Activated CD4-positive, alpha-beta T cell treated with anti-CD3 and anti-CD28 coated beads, Interleukin-2, Interleukin-4, amounts not matched to agents 100 ng/mL and 50 ng/mL, durations not matched to agents 16 hours and 8 hours (primary cell): Measurements from ENCODE around the gene COX6A2.

Experiments
- DNase-seq: peaks from one replicate; pipeline ENCODE4 v3.0.0-alpha.2; 2020; ENCODE audit warnings: low spot score

COX6A2 gene

DNA sequence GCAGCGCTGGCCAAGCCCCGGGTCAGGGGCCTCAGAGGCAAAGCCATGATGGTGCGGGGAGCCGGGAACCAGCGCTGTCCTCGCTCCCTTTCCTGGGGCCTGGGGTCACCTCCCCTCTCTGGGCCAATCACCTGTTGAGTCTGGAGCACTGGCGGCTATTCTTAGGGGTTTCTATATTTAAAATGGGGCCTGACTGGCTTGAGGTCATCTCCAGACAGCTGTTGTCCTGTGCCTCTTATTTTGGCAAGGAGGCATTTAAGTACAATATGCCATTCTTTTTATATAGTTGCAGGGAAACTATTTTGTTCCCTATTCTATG is at the start of gene COX6A2:
COX6A2 (minus strand) TSS at position 82 of the 319 bp plus-strand sequence; CDS start at position 47, 35 bp downstream.
- no peak for DNase-seq

DNA sequence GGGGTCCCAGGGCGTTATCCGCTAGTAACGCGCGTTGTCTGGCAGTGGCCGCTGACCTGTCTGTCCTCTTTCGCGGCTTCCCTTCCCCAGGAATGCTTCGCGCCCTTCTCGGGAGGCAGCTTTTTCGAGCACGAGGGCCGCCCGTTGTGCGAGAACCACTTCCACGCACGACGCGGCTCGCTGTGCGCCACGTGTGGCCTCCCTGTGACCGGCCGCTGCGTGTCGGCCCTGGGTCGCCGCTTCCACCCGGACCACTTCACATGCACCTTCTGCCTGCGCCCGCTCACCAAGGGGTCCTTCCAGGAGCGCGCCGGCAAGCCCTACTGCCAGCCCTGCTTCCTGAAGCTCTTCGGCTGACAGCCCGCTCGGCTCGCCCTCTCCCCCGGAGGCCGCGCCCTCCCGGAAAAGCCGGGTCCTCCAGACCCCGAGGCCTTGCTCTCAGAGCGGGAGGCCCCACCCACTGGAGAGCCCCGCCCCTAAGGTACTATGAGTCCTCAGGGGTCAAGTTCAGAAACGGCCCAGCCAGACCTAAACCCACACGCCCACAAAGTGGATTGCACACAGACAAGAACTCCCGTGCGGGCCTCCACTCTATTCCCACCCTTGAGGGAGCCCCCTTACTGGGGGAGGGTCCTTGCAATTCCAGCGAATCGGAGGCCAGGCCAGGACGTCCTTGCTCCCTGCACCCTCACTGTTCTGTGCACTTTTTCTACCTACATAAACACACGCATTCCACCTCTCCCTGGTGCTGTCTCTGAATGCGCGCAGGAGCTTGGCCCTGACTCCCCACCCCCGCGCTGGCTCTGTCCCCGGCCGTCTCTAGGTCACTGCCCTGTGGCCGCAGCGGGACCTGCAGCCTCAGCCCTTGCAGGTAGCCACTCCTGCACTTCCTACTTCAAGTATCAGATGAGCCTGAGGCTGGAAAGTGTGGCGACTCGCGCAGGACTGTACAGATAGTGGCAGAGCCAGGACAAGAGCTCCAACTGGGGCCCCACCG is 49.4 kb upstream of the COX6A2 start:
- DNase-seq: no peak

DNA sequence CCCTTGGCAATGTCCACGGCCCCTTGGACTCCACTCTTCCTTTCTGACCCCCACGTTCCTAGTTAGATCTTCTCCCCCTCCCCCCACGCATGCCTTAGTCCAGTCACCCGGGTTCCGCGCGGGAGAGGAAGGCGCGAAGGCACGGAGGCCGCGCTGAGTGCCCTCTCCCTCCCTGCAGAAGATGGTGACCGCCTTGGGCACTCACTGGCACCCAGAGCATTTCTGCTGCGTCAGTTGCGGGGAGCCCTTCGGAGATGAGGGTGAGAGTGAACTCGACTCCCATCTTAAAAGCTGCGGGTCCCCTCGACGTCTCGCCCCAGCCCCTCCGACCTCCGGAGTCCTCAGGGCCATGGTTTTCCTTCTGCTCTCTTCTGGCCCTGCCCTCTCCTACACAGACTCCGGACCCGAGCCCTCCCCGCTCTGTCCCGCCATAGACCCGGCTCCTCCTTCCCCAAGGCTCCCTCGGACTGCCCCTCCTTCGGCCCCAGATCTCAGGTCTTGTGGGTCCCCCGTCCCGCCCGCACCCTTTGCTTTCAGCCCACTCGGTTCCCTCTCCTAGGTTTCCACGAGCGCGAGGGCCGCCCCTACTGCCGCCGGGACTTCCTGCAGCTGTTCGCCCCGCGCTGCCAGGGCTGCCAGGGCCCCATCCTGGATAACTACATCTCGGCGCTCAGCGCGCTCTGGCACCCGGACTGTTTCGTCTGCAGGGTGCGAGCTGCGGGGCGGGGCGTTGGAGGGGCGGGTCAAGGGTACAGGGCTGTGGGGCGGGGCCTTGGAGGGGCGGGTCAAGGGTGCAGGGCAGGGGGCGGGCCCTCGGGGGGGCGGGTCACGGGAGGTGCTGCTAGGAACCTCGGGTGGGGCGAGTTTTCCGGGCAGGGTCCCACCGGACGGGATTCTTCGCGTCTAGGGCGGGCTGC is 48.4 kb upstream of the COX6A2 start:
- DNase-seq: peak; percentile 81

DNA sequence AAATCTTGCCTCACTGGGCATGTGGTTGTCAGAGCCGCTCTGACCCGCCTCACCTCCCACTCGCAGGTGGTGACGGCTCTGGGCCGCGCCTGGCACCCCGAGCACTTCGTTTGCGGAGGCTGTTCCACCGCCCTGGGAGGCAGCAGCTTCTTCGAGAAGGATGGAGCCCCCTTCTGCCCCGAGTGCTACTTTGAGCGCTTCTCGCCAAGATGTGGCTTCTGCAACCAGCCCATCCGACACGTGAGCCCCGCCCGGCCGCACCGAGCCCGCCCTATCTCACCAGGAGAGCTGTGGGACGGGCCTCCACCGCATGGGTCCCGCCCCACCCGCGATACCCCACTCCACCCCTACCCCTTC is 47.8 kb upstream of the COX6A2 start:
- no peak for DNase-seq

DNA sequence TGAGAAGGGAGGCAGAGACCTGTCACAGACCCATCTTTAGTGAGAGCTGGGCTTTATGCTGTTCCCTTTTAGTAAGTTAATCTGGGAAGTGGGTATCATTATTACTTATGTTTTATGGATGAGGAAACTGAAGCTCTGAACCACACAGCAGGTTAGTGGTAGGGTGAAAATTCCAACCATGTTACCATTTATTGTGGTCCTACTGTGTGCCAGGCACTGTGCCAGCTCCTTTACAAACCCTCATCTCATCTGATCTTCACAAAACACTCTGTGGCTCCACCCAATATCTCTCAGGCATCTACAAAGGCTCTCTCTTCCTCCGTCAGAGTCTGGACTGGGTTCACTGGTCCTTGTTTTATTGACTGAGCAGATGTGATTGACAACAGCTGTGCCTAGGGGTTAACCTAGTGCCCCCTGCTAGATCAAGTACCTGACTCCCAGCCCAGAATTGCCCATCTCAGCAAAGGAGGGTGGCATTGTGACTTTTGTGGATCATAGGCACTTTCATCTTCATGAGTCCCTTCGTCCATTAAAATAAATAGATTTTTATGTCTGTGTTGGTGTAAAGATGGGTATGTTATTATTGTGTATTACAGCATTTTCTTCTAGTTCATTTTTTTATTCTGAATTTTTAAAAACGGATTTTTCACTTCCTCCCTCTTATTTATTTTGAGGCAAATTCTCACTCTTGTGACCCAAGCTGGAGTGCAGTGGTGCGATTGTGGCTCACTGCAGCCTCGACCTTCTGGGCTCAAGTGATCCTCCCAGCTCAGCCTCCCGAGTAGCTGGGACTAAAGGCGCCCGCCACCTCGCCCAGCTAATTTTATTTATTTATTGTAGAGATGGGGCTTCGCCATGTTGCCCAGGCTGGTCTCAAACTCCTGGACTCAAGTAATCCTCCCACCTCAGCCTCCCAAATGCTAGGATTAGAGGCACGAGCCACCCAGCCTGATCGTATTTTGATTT is 46.9 kb upstream of the COX6A2 start:
- DNase-seq: no peak

DNA sequence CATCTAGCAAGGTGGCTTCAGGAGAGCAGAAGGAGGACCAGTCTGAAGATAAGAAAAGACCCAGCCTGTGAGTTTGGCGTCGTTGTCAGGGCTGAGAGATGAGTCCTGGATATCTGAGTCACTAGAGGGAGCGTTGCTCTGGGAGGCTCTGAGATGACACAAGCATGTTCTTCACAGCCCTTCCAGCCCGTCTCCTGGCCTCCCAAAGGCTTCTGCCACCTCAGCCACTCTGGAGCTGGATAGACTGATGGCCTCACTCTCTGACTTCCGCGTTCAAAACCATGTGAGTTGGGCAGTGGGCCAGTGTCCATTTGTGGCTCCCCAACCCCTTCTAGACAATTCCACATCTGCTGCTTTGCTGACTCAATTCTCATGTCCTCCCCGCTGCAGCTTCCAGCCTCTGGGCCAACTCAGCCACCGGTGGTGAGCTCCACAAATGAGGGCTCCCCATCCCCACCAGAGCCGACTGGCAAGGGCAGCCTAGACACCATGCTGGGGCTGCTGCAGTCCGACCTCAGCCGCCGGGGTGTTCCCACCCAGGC is 46.1 kb upstream of the COX6A2 start:
- DNase-seq: no peak

DNA sequence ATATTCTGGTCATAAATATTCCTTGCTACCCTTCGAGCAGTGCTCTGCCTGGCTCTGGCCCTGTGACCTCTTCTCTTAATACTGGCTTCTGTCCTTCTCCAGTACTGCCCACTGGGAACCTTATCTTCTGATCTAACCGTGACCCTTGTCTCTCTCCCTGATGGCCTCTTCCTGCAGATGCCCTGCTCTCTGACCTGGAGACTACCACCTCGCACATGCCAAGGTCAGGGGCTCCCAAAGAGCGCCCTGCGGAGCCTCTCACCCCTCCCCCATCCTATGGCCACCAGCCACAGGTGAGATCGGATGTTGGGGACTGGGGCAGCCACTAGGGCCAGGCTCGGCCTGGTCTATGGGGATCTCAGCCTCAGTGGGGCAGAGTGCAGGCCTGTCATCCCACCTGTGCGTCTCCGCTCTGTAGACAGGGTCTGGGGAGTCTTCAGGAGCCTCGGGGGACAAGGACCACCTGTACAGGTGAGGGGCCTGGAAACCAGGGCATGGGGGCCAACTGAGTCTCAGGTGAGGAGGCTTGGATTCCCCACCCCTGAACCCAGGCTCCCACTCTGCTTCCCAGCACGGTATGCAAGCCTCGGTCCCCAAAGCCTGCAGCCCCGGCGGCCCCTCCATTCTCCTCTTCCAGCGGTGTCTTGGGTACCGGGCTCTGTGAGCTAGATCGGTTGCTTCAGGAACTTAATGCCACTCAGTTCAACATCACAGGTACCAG is 45.3 kb upstream of the COX6A2 start:
- no peak for DNase-seq

DNA sequence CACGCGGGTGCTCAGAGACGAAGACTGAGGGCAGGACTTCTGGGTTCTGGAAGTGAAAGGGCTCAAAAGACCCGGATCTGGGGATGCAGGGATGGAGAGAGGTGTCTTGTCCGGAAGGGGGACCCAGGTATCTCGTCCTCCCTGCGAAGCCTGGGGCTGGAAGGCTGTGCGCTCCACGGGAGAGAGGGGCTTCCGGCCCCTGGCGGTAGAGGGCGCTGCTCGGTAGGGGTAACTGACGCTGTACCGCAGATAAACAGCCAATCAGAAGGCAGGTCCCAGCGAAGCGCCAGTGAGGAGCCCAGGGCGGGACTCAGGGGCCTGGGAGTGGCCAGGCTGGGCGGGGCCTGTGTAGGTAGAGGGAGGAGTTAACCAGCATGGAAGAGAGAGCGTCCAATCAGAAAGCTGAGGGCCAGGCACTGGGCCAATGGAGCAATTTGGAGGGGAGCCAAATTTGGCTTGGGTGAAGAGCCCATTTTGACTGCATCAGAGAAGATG is 44.6 kb upstream of the COX6A2 start:
- DNase-seq: peak; percentile 32

DNA sequence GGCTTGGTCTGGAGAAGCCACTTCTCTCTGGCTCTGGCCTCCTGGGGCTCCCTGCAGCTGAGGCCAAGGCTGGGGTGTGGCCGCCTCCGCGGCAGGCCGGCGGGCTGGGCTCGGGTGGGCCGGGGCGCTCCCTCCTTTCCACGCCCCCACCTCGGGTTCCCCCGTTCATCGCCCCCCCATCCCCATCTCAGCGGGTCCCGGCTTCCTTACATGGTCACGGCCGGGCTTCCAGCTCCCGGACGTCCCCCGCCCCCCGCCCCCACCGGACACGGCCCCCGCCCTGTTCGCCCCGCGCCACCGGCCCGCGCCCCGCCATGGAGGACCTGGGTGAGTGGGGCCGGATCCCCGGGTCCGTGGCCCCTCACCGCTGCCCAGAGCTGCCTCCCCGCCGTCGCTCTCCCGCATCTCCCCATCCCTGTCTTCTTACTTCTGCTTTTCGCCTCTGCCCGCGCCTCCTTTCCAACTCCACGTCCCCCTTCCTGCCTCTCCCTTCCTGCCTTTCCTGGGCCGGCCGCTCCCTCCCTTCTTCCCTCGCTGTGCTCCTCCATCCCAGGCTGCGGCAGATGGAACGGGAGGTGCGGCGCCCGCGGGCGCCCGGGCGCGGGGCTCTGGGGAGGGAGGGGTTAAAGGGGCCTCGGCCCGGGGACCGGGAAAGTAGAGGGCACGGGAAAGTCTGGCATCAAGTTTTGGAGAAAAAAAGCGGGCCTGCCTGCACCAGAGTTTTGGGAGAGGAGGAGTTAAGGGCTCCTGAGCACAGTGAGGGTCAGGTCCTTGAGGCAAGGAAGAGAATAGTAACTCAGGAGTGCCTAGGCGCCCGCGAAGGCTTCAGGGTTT is 43.9 kb upstream of the COX6A2 start, which contains the start of gene TGFB1I1:
TGFB1I1 (plus strand) TSS at position 278 of the 834 bp plus-strand sequence; CDS start at position 315, 37 bp downstream.
- DNase-seq: no peak

DNA sequence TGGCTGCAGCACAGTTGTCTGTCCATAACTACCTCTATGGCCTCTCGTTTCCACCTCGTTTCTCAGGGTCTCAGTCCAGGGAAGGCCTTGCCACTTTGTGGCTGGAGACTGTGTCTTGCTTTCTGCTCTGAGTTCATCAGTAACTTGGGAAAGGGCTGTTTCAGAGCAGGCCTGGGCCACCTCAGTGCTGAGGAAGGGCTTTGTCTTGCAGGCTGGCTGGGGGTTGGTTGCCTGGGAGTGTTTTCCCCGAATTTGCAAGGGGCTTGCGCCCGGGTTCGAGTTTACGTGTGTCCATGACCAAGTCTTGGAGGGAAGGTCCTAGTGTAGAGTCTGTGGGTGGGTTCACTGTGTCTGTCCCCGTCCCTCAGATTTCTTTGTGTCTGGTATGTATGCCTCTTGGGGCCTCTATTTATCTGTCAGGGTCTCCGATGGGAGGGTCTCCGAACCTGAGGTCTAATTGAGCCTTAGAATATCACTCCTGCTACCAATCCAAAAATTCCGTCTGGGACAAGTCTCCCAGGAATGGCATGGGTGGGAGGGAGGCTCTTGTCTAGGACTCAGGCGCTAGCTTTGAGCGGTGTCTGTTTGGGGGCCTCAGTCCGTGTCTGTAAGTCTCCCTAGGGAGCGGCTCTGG is 43.2 kb upstream of the COX6A2 start:
- no peak for DNase-seq

DNA sequence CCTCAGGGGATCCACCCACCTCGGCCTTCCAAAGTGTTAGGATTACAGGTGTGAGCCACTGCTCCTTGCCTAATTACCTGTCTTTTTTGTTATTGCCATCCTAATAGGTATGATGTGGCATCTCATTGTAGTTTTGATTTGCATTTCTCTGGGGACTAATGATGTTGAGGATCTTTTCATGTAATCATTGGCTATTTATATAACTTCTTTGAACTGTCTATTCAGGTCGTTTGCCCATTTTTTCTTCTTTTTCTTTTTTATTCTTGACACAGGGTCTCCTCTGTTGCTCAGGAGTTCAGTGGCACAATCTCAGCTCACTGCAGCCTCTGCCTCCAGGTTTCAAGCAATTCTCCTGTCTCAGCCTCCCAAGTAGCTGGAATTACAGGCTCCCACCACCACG is 42.5 kb upstream of the COX6A2 start:
- DNase-seq: no peak

DNA sequence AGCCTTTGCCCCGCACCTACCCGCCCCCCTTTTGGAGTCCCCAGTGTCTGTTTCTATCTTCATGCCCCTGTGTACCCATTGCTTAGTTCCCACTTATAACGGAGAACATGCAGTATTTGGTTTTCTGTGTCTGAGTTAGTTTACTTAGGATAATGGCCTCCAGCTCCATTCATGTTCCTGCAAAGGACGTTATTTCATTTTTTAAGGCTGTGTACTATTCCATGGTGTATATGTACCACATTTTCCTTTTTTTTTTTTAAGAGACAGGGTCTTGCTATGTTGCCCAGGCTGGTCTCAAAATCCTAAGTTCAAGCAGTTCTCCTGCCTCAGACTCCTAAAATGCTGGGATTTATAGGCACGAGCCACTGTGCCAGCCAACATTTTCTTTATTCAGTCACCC is 39.7 kb upstream of the COX6A2 start:
- DNase-seq: no peak

DNA sequence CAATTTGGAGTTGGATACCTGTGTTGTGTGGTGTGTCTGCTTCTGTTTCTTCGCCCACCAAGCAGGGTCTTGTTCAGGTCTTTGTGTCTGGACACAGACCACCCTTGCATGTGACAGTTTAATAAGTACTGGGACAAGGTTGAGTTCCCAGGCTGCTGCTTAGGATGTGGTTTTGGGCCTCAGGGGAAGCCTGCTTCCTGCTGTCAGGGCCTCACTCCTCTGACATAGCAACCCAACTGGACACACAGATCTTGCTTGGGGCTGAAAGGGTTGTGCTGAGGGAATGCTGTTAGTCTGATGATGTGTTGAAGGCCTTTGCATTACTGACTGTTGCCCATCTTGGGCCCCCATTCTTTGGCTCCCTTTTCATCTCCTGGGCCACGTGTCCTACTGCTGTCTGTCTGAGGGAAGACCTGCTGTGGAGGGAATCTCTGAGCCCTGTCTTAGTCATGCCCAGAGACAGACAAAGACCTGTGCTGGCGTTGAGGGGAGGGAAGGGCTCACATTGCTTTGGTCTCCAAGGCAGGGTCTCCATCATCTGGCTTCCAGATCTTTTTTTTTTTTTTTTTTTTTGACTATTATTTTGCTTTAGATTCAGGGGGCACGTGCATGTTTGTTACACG is 39.1 kb upstream of the COX6A2 start:
- no peak for DNase-seq

DNA sequence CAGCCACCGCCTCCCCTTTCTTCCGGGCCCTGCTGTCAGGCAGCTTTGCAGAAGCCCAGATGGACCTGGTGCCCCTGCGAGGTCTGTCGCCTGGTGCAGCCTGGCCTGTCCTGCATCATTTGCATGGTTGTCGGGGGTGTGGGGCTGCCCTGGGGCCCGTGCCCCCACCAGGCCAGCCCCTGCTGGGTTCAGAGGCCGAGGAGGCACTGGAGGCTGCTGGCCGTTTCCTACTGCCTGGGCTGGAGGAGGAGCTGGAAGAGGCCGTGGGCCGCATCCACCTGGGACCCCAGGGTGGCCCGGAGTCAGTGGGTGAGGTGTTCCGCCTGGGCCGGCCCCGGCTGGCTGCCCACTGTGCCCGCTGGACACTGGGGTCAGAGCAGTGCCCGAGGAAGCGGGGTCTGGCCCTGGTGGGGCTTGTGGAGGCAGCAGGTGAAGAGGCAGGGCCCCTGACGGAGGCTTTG is 38.3 kb upstream of the COX6A2 start:
- DNase-seq: no peak

DNA sequence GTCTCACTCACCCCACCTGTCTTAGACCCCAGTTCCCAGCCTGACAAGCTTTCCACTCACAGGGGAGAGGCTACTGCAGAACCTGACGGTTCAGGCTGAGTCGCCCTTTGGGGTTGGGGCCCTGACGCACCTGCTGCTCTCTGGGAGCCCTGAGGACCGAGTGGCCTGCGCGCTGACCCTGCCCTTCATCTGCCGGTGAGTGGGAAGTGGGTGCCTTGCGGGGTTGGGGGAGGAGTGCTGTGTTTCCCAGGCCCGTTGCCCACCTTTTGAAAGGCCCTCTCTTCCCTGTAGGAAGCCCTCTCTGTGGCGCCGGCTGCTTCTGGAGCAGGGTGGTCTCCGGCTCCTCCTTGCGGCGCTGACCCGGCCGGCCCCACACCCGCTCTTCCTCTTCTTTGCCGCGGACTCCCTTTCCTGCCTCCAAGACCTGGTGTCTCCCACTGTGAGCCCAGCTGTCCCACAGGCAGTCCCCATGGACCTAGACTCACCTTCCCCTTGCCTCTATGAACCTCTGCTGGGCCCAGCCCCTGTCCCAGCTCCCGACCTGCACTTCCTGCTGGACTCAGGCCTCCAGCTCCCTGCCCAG is 37.7 kb upstream of the COX6A2 start:
- no peak for DNase-seq

DNA sequence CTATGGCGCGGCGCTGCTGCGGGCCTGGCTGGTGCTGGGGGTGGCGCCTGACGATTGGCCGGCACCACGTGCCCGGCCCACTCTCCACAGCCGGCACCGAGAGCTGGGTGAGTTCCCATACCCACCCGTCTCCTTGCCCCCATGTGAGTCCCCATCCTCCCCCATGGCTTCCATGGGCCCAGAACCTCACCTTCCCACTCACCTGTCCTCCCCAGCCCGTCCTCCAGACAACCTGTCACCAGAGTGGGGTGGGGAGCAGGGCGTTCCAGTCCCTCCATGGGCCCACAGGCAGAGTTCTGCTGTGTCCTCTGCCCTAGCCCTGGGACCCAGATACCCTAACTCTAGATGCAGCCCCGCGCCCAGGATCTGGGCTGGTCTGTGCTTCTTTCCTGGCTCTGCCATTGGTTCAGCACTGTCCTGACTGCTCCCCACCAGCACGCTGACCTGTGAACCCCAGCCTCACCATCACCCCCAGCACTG is 36.7 kb upstream of the COX6A2 start:
- no peak for DNase-seq

DNA sequence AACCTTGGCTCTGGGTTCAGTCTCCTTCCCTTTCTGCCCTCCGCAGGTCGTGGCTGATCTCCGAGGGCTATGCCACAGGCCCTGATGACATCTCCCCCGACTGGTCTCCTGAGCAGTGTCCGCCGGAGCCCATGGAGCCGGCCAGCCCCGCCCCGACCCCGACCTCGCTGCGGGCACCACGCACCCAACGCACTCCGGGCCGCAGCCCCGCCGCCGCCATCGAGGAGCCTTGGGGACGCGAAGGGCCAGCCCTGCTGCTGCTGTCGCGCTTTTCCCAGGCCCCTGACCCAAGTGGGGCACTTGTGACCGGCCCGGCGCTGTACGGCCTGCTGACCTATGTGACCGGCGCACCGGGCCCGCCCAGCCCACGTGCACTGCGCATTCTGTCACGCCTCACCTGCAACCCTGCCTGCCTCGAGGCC is 36.2 kb upstream of the COX6A2 start:
- DNase-seq: no peak
